Measurements from ENCODE around the gene PLEKHA6. TPM values are rescaled to one million over a fixed set of nuclear protein-coding genes. Genes with fewer than 3 reads are reported as not detected.

Gene PLEKHA6
- total and polyA plus RNA-seq, 2 experiments from 2014 or later: 2.8 to 6.2 TPM

DNA sequence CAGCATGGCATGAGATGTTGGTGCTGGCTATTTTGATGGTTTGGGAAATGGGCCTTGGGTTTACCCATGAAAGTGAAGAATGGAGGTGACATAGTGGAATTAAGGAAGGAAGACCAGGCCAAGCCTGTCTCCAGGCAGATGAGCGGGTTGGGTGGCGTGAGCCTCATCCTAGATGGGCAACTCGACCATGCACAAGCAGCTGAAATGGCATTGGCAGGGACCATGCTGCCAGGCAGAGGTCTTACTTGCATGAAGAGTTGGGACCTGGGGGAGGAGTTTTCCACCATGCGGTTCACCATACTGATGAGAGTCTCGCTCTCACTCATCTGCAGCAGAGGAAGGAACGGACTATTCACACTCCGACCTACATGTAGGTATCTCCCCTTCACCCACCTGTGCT lies 108.4 kb downstream of the PLEKHA6 start:
- Mint-ChIP-seq H3K4me1 (peaks cover 56% of the 10 kb centered on the region), H3K4me3 (no peak overlapping the region), H3K27ac (no peak overlapping the region), H3K36me3 (ENCODE audit: low read depth) (peaks cover 16% of the 10 kb centered on the region; the same call in 1 of the 3 replicates), H3K9me3 (no peaks in the 10 kb centered on the region), H3K27me3 (ENCODE audit: insufficient read depth, low read depth, poor library complexity) (peaks cover 8% of the 10 kb centered on the region)
- H3K27ac ChIP-seq (ENCODE audit: low read depth): no peak overlapping the region
- H3K36me3 ChIP-seq (ENCODE audit: insufficient read depth): no peaks in the 10 kb centered on the region
- peaks cover 32% of the 10 kb centered on the region for H3K4me1 ChIP-seq (ENCODE audit: insufficient read depth)
- H3K27me3 ChIP-seq (ENCODE audit: insufficient read depth): no peaks in the 10 kb centered on the region
- ATAC-seq (no peak), DNase-seq (ENCODE audit: low spot score) (no peak)
- peaks cover 5% of the 10 kb centered on the region; the same call in 1 of the 2 replicates for H3F3A ChIP-seq (replicated peaks; ENCODE audit: low read depth)
- H4K20me1 ChIP-seq (replicated peaks; ENCODE audit: insufficient read depth): no peaks in the 10 kb centered on the region
- no peak overlapping the region for H2AFZ ChIP-seq
- H3K79me2 ChIP-seq (replicated peaks; ENCODE audit: insufficient read depth): no peaks in the 10 kb centered on the region
- no peaks in the 10 kb centered on the region for H3K9me2 ChIP-seq (ENCODE audit: insufficient read depth)
- H3K4me3 ChIP-seq: no peak overlapping the region
- no peak overlapping the region for H3K4me2 ChIP-seq
- no peak for TF ChIP-seq EZH2 (IDR thresholded peaks at IDR 0.05; ENCODE audit: low read depth, unreplicated experiment)
- TF ChIP-seq ZNF114 (CRISPR knock-in tag; IDR thresholded peaks at IDR 0.05): no peak
- TF ChIP-seq, protein P1, sequence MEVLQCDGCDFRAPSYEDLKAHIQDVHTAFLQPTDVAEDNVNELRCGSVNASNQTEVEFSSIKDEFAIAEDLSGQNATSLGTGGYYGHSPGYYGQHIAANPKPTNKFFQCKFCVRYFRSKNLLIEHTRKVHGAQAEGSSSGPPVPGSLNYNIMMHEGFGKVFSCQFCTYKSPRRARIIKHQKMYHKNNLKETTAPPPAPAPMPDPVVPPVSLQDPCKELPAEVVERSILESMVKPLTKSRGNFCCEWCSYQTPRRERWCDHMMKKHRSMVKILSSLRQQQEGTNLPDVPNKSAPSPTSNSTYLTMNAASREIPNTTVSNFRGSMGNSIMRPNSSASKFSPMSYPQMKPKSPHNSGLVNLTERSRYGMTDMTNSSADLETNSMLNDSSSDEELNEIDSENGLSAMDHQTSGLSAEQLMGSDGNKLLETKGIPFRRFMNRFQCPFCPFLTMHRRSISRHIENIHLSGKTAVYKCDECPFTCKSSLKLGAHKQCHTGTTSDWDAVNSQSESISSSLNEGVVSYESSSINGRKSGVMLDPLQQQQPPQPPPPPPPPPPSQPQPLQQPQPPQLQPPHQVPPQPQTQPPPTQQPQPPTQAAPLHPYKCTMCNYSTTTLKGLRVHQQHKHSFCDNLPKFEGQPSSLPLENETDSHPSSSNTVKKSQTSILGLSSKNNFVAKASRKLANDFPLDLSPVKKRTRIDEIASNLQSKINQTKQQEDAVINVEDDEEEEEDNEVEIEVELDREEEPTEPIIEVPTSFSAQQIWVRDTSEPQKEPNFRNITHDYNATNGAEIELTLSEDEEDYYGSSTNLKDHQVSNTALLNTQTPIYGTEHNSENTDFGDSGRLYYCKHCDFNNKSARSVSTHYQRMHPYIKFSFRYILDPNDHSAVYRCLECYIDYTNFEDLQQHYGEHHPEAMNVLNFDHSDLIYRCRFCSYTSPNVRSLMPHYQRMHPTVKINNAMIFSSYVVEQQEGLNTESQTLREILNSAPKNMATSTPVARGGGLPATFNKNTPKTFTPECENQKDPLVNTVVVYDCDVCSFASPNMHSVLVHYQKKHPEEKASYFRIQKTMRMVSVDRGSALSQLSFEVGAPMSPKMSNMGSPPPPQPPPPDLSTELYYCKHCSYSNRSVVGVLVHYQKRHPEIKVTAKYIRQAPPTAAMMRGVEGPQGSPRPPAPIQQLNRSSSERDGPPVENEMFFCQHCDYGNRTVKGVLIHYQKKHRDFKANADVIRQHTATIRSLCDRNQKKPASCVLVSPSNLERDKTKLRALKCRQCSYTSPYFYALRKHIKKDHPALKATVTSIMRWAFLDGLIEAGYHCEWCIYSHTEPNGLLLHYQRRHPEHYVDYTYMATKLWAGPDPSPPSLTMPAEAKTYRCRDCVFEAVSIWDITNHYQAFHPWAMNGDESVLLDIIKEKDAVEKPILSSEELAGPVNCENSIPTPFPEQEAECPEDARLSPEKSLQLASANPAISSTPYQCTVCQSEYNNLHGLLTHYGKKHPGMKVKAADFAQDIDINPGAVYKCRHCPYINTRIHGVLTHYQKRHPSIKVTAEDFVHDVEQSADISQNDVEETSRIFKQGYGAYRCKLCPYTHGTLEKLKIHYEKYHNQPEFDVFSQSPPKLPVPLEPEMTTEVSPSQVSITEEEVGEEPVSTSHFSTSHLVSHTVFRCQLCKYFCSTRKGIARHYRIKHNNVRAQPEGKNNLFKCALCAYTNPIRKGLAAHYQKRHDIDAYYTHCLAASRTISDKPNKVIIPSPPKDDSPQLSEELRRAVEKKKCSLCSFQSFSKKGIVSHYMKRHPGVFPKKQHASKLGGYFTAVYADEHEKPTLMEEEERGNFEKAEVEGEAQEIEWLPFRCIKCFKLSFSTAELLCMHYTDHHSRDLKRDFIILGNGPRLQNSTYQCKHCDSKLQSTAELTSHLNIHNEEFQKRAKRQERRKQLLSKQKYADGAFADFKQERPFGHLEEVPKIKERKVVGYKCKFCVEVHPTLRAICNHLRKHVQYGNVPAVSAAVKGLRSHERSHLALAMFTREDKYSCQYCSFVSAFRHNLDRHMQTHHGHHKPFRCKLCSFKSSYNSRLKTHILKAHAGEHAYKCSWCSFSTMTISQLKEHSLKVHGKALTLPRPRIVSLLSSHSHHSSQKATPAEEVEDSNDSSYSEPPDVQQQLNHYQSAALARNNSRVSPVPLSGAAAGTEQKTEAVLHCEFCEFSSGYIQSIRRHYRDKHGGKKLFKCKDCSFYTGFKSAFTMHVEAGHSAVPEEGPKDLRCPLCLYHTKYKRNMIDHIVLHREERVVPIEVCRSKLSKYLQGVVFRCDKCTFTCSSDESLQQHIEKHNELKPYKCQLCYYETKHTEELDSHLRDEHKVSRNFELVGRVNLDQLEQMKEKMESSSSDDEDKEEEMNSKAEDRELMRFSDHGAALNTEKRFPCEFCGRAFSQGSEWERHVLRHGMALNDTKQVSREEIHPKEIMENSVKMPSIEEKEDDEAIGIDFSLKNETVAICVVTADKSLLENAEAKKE (CRISPR knock-in tag; IDR thresholded peaks at IDR 0.05): no peak
- no peak for TF ChIP-seq NANOG (IDR thresholded peaks at IDR 0.05; ENCODE audit: borderline replicate concordance)

DNA sequence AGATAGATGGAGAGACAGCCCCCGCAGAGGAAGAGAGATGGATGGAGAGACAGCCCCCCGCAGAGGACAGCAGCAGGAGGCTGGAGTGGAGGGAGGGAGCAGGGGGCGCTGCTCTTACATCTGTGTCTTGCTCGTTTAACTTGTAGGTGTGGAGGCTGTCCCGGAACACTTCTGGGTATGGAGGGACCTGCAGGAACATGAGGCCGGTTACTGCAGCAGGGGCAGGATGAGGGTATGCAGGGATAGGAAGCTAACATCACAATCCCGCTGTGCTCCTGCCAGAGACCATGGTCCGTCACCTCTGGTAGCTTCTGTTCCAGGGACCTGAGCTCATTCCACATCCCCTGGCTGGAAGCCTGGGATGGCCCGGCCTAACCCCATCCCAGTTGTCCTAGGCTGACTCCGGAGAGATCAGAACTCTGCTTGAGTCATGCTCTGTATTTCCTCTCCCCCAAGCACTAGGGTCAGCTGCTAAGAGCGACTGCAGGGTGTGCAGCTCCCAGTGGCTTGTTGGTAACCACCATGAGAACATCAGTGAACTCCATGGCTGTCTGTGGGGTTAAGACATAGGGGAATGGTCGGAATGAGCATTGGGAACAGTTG lies 109.2 kb downstream of the PLEKHA6 start:
- no peak overlapping the region for H3K27ac ChIP-seq (ENCODE audit: low read depth)
- Mint-ChIP-seq H3K27me3 (ENCODE audit: insufficient read depth, low read depth, poor library complexity) (peaks cover 8% of the 10 kb centered on the region), H3K4me3 (no peak overlapping the region), H3K4me1 (peaks cover 49% of the 10 kb centered on the region), H3K27ac (no peak overlapping the region), H3K9me3 (no peaks in the 10 kb centered on the region), H3K36me3 (ENCODE audit: low read depth) (peaks cover 20% of the 10 kb centered on the region; the same call in 2 of the 3 replicates)
- no peak overlapping the region for H3K4me2 ChIP-seq
- no peaks in the 10 kb centered on the region for H3K9me2 ChIP-seq (ENCODE audit: insufficient read depth)
- H4K20me1 ChIP-seq (replicated peaks; ENCODE audit: insufficient read depth): no peaks in the 10 kb centered on the region
- no peaks in the 10 kb centered on the region for H3K79me2 ChIP-seq (replicated peaks; ENCODE audit: insufficient read depth)
- no peaks in the 10 kb centered on the region for H3K27me3 ChIP-seq (ENCODE audit: insufficient read depth)
- no peaks in the 10 kb centered on the region for H3K36me3 ChIP-seq (ENCODE audit: insufficient read depth)
- DNase-seq (ENCODE audit: low spot score): no peak
- TF ChIP-seq, protein P2, sequence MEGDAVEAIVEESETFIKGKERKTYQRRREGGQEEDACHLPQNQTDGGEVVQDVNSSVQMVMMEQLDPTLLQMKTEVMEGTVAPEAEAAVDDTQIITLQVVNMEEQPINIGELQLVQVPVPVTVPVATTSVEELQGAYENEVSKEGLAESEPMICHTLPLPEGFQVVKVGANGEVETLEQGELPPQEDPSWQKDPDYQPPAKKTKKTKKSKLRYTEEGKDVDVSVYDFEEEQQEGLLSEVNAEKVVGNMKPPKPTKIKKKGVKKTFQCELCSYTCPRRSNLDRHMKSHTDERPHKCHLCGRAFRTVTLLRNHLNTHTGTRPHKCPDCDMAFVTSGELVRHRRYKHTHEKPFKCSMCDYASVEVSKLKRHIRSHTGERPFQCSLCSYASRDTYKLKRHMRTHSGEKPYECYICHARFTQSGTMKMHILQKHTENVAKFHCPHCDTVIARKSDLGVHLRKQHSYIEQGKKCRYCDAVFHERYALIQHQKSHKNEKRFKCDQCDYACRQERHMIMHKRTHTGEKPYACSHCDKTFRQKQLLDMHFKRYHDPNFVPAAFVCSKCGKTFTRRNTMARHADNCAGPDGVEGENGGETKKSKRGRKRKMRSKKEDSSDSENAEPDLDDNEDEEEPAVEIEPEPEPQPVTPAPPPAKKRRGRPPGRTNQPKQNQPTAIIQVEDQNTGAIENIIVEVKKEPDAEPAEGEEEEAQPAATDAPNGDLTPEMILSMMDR (conservative IDR thresholded peaks at IDR 0.05; ENCODE audit: low read depth in 2 of 2): peak in 1 of 2 experiments; percentile 27; a peak in 2 of 4 replicates
- TF ChIP-seq CREB1 (CRISPR knock-in tag; IDR thresholded peaks at IDR 0.05; ENCODE audit: low read depth): no peak
- H3F3A ChIP-seq (replicated peaks; ENCODE audit: low read depth): peaks cover 5% of the 10 kb centered on the region; the same call in 1 of the 2 replicates
- H3K4me3 ChIP-seq: no peak overlapping the region
- peaks cover 24% of the 10 kb centered on the region for H3K4me1 ChIP-seq (ENCODE audit: insufficient read depth)
- no peak overlapping the region for H2AFZ ChIP-seq
- ATAC-seq: no peak

Measured in GM23338 (cell line).